HG02798 (cell line): ENCODE measurements around the gene SETD6.

ENCODE experiments used
- ATAC-seq: cut with Tn5 transposase; IDR thresholded peaks from one replicate; pipeline ENCODE4 v1.9.1; 2021; ENCODE audit warnings: mild to moderate bottlenecking; ENCODE audit not compliant: unreplicated experiment, poor library complexity

SETD6 gene

DNA sequence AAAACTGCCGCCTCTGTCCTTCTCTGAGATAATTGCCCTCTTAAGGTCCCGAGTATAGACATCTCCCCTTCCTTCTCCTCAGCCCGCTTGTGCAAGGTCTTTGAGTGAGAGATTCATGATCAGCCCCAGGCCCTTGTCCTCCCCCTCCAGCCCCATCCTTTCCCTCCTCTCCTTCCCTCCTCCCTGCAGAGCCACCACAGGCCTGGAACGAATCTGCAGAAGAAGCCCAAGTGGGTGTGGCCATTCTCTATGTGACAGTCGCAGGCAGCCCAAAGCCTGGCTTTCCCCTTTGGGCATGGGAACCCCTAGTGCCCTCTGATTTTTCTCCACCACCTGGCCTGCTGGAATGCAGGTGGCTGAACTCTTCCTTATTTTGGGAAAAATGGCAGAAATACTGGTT lies 22.6 kb upstream of the SETD6 start:
- no peak for ATAC-seq

DNA sequence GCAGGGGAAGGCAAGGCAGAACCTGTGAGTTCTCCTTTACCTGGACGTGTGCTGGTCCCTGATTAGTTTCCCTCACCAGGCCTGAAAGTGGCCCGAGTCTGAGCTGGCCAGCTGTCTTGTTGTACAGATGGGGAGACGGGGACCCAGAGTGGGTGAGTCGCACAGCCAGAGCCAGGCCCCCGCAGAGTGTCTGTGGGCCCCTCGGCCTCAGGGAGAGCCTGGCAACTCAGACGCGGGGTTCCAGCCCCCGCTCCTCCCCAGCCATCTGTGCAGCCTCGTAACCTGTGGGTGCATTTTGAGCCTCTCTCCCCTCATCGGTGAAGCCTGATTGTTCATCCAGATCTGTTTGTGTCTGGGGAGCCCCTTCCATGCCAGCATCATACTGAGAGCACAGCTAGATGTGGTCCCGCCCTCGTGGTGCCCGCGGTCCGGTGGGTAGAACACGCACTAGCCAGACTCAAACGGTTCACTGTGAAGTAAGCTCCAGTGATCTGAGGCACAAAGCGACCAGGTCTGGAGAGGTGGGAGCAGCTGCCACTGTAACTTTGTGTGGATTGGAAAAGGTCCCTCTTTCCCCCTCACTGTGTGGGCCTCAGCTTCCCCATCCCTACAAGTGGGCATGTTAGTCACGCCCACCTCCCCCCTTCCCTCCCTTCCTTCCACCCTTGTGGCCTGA lies 21.4 kb upstream of the SETD6 start:
- ATAC-seq, result no peak

DNA sequence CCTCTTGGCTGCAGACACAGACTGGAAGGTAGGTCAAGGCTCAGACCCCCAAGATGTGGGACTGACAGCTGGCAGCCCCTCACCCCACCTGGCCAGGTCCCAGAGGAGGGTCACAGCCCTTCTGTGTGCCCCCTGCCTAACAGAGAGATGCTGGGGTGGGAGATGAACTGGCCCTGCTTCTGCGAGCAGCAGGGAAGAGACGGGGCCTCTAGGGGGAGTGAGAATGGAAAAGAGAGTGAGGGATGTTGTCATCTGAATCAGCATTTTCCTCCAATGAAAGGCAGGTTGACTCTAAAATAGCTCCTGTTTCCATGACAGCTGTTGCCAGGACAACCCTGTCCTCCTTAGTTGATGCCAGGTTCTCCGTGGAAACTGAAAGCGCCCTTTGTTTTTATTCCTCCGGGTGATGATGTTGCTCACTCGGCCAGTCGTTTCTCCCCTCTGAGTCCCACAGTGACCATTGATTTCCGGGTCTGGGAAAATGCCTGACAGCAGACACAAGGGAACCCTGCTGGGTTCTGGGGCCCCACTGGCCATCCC lies 20.3 kb upstream of the SETD6 start:
- ATAC-seq, result peak; percentile 63

DNA sequence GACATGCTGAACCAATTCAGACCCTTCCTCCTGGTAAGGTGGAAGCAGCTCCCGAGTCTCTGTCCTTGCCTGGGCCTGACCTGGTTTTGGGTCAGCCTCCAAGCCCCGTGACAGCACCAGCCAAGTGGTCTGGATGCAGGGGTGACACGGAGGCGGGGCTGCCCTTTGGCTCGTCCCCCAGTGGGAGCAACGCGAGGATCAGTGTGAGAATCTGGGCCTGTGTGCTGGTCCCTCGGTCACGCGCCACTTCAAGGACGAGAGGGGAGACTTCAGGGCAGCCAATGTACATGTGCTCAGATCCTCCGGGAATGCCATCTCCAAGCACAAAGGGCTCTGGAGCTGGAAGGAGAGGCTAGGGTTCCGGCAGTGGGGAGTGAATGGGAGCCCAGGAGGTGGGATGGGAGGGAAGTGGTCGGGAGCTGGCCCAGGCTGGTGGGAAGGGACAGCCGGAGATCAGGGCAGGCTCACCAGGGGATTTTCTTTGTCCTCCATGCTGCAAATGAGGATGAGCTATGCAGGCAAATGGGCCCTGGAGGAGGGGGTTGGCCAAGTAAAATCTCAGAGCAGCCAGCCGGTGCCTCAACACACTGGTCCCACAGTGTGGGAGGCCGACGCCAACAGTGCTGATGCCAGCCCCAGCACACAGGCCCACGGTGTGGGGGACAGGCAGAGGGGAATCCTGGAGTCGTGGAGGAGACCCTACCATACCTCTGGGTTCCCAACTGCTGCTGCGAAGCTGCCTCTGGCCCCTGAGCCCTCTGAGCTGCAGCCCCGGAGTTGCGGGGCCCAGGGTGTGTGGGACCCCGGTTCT lies 19.6 kb upstream of the SETD6 start:
- ATAC-seq, result no peak

DNA sequence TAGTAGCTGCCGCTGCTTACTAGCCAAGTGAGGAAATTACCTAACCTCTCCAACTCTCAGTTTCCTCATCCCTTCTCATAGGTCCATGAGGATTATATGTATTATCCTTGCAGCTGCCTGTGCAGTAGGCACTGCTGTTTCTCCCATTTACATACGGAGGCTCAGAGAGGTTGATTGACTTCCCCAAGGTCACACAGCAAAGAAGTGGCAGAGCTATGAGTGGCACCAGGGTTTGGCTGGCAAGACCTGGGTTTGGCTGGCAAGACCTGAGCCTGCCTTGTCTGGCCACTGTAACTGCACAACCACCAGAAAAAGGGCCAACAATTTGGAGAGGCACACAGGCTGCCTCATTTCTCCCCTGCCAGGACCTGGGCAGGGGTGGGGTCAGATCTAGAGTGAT lies 17.8 kb upstream of the SETD6 start:
- no peak for ATAC-seq

DNA sequence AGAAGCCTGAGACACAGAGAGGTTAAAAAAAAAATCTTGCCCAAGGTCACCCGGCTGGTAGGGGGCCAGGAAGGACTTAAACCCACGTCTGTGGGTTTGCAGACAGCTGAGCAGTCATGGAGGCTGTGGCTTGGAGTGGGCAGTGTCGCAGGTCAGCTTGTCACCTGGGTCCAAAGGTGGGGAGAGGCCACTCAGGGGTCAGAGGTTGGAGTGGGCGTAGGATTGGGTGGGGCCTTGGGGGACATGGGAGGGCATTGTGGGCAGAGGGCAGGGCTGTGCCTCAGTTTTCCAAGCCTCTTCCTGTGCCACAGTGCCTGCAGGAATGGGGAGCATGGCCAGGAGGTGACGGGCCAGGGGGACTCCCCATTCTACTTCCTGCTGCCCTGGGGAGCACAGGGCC lies 17.4 kb upstream of the SETD6 start:
- ATAC-seq, result no peak

DNA sequence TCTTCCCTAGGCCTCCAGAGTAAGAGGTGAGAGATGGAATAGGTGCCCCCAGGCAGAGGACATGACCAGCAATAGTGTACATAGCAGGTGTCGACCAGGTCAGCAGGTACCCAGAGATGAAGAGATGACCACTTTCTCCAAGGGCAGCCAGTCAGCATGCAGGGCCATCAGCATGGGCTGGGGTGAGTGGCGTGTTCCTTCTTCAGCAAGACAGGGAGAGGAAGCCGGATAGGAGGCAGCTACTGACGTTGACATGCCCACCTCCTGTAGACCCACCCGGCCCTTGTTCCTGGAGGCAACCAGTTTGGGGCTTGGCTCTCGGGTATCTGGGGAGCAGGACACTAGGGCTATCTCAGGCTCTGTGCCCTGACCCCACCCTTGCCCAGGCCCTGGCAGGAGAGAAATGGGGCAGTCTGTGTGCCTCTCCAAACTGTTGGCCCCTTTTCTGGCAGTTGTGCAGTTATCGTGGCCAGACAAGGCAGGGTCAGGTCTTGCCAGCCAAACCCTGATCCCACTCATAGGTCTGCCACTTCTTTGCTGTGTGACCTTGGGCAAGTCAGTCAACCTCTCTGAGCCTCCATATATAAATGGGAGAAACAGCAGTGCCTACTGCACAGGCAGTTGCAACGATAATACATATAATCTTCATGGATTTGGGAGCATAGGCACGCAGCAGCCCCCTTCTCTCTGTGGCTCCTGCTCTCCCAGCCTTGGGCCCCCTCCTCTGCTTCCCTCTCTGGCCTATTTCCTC lies 16.8 kb upstream of the SETD6 start:
- ATAC-seq, result no peak

DNA sequence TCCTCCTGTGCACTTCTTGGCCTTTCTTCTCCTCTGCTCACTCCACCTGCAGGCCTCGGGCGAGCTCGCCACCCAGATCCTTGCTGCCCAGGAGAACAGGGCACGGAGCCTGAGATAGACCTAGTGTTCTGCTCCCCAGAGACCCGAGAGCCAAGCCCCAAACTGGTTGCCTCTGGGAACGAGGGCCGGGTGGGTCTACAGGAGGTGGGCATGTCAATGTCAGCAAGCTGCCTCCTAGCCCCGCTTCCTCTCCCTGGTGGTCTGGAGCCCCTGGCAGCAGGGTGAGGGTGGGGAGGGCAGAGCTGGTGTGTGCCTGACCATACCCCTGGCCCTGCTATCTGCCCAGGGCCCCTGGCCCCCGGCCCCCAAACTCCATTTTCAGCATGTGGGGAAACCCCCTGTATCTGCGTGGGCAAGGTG lies 16.2 kb upstream of the SETD6 start:
- no peak for ATAC-seq

DNA sequence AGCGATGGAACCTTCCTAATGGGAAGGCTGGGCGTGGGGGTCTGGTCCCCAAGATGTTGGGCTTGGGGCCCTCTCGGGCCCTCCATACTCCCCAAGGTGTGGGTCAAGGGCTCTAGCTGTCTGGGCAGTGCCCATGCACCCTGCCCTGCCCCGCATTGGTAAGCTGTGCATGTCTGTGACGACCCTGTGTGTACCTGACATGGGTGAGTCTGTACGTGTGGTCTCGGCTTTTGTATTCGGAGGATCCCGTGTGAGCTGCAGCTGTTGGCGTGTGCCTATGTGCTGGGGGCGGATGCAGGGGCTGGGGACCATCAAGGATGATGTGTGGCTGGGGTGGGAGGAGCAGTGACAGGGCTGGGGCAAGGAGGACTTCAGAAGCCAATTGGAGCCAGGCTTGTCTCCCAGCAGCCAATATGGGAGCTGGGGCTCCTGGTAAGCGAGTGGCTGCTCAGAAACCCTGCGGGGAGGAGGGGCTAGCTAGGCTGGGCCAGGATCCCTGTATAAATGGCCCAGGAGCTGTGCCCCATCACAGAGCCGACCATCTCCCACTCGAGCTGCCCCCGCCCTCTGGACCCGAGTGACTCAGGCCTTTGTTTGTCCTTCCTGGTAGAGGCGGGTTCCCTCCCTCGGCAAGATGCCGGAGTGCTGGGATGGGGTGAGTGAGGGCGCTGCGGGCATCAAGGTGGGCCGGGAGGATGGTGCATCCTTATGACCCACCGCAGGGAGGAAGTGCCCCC lies 15.5 kb upstream of the SETD6 start, which contains the start of gene NDRG4:
NDRG4 (plus strand) TSS at position 529 of the 737 bp plus-strand sequence; CDS start at position 635, 106 bp downstream.
- peak; percentile 40 for ATAC-seq

DNA sequence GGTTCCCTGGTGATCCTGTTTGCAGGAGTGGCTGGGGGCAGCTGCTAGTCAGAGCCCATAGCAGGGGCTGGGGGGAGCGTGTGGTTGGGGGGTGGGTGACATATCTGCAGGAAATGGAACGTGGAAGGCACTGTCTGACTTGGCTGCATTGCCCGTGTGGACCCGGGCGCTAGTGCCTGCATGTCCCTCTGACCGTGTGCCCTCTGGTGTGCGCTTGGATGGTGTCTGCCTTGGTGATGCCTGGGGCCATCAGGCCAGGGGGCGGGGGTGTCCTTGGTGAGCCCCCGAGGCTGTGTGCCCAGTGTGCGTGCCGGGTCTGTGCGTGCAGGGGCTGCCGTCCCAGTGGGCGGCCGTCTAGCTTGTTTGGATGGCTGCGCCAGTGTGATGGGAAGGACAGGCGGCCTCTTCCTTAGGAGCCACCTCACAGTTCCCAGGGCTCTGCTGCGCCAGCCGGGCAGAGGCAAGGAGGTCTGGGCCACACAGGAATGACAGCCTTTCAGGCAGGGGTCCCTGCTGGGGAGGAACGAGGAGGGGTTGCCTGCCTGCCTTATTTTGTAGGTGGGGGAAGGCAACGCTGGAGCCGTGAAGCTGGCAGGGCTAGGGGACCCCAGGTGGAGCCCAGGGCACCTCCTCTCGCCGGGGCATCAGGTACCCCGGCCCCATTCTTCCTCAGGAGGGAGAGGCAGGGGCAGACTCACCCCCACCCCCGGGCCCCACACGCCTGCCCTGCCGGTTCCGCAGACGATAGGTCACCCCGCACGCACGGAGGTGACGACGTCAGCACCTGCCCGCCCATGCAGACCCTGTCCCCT lies 14.7 kb upstream of the SETD6 start:
- no peak for ATAC-seq

DNA sequence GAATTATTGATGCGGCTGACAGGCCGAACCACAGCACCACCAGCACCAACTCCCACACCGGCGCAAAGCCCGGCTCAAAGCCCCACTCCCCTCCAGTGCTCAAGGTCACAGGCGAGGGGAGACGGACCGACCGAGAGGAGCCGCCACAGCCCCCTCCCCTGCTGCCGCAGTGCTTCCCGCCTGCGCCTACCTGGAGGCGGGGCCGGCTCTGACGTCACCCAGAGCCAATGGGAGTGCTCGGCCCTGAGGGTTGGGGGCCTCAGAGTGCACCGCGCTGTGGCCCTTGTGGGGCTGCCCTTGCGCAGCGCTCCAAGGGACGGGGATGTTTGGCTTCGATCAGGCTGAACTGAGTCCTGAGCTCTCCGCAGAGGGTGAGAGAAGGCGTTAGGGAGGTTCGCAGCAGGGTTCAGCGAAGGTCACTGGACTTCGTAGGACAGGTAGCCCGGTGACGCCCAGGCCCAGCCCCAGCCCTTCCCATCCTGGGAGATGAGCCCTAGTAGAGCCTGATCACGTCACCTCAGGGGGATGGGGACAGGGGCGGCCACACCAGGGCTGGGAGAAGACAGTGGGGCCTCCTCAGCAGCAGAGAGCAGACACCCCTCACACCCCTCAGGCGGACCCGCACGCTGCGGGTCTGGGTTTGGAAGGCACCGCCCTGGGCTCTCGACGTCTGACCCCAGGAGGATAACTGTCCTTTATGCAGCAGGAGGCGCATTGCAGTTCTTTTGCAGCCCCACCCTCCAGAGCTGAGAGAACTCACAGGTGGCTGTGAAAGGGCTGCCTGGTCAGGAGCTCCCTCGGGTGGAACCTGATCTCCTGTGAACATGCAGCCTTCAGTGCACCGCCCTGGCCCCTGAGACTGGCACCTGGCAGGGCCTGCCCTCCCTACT lies 13.8 kb upstream of the SETD6 start:
- ATAC-seq, result no peak

DNA sequence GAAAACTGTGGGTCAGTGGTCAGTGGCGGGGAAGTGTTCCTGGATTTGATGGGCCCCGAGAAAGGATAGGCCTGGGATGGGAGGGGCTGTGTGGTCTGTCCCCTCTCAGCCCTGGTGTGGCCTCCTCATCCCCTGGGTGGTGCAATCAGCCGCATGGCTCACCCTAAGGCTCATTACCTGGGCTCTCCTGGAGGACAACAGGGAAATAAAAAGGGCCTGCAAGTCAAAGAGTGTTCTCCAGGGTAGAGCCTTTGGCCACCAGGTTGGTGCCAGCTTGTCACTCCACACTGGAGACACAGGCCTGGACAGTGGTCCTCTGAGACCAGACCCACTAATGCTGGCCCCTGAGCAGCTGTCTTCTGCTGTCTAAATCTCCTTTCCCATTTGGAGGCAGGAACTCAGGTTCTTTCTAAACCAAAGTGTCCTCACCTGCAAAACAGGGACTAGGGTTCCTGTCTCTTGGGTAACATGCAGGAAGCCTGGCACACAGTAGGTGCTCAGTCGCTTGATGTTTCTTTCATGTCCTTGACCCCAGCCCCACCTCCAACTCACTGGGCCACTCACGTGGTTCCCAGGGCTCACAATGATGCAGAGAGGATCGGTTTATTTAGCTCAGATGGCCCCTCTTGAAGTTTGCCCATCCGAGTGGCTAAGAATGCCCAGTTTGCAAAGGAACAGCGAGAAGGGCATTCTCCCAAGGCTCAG lies 12.9 kb upstream of the SETD6 start:
- no peak for ATAC-seq

DNA sequence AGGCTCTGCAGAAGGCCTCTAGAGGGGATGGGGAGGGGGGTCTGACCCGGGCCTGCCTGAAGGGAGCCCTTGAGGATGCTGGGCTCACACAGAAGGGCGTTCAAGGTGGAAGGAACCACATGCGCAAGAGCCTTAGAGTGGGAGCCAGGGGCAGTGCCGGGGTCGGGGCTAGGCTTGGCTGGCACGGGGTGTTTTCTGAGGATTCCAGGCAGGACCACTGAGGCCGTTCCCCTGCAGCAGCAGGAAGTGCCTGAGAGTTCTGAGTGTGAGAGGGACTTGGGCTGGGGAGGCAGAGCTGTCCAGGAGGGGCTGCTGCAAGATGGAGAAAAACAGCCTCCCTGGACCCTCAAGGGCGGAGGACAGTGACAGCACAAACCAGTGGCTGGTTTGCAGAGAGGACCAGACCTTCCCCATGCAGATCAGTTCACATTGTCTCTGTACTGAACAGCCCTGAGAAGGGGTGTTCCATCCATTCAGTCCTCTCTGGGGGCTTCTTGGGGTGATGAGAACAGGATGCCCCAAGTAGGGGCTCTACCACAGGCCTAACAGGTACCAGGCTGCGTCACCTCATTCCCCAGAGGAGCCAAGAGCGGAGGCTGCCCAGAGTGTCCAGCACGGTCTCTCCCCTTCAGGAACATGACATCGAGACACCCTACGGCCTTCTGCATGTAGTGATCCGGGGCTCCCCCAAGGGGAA lies 12.0 kb upstream of the SETD6 start:
- no peak for ATAC-seq

DNA sequence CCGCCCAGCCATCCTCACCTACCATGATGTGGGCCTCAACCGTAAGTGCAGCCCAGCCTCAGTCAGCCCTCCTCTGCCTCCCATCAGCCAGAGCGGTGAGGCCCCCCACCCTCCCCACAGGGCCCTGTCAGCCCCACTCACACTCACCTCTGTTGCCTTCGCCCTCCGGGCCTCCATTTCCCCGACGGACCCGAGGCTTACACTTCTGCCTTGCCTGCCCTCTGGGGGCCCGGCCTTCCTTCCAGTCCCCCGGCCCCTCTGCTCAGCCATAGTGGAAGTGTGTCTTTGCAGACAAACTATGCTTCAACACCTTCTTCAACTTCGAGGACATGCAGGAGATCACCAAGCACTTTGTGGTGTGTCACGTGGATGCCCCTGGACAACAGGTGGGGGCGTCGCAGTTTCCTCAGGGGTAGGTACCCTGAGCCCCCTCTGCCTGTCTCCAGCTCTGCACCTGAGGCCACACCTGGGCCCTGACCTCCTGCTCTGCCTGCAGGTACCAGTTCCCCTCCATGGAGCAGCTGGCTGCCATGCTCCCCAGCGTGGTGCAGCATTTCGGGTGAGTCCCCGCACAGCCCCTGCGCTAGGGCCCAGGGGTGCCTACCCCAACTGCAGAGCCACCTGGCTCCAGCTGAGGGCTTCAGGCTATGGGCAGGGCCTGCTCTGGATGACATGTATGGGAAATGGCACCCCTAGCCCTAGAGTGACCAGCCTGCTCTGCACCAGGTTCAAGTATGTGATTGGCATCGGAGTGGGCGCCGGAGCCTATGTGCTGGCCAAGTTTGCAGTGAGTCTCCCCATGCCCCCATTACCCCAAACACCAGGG lies 11.2 kb upstream of the SETD6 start:
- no peak for ATAC-seq

DNA sequence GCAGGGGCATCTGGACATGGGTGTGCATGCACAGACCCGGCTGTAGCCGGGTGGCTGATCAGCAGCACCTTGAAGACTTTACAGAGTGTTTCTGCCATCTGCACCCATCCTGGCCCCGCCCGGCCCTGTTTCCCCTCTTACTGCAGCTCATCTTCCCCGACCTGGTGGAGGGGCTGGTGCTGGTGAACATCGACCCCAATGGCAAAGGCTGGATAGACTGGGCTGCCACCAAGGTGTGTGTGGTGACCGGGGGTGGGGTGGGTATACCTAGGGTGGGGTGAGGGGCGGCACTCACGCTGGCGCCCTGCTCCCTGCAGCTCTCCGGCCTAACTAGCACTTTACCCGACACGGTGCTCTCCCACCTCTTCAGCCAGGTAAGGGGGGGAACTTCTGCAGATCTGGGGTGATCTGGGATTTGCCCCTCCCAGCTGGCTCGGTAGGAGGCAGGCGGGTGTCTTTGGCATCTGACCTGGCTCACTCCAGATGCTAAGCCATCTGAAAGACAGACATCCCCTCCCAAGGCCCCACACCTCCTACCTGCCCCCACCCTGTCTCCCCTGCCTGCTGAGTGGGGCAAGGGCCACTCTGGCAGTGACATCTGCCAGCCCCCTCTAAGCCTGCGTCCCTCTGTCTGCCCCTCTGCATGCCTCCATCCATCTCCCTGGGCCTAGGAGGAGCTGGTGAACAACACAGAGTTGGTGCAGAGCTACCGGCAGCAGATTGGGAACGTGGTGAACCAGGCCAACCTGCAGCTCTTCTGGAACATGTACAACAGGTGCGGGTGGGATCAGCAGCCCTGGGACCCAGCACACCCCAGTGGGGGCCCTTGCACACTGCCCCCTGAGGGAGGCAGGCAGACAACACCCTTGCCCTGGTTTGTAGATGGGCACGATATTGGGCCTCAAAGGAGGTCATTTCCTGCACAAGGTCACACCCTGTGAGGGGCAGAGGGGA lies 8.8 kb upstream of the SETD6 start:
- ATAC-seq, result no peak
